ENCODE measurements around the gene PLEKHA1. TPM values are rescaled to one million over a fixed set of nuclear protein-coding genes. Genes with fewer than 3 reads are reported as not detected.
A peak's percentile ranks its signal among the peaks of the same experiment; 100 is the strongest.

PLEKHA1 gene
- total and polyA plus RNA-seq, 8 donors = 9.0 to 61.8 (median 19.6) TPM

GRCh38 chr10:122477436-122477835, 102.9 kb downstream of the PLEKHA1 start:
- no peaks in the 10 kb centered on the region for H3K27me3 ChIP-seq
- WGBS, 5 donors = 51 to 85% (median 77%) methylated on average over 5 of the region's 5 CpGs
- H3K4me1 ChIP-seq = peaks cover 0 to 69% (median 34%) of the 10 kb centered on the region in 4 donors
- peak overlapping the region in 1 of 5 donors; percentile 74 for H3K27ac ChIP-seq
- H3K9me3 ChIP-seq = no peaks in the 10 kb centered on the region
- intact Hi-C loops (cut with DNase I; ENCODE audit: low total_unique reads) = no loop called here
- no peak for DNase-seq
- H3K36me3 ChIP-seq = no peaks in the 10 kb centered on the region
- no peak overlapping the region for H3K4me3 ChIP-seq
- no peak for TF ChIP-seq EP300 (IDR thresholded peaks at IDR 0.05)
- no peak for TF ChIP-seq CTCF (IDR thresholded peaks at IDR 0.05)
- TF ChIP-seq POLR2AphosphoS5 (IDR thresholded peaks at IDR 0.05) = no peak
- TF ChIP-seq POLR2A (IDR thresholded peaks at IDR 0.05) = no peak

GRCh38 chr10:122478971-122479370, 104.5 kb downstream of the PLEKHA1 start:
- no peak for DNase-seq
- Histone ChIP-seq H3K36me3 (no peaks in the 10 kb centered on the region), H3K27me3 (no peaks in the 10 kb centered on the region), H3K27ac (peak overlapping the region in 1 of 5 donors; percentile 62), H3K9me3 (no peaks in the 10 kb centered on the region), H3K4me1 (peaks cover 0 to 70% (median 31%) of the 10 kb centered on the region in 4 donors), H3K4me3 (no peak overlapping the region)
- no peak for TF ChIP-seq POLR2AphosphoS5 (IDR thresholded peaks at IDR 0.05)
- no peak for TF ChIP-seq POLR2A (IDR thresholded peaks at IDR 0.05)
- no peak for TF ChIP-seq CTCF (IDR thresholded peaks at IDR 0.05)
- TF ChIP-seq EP300 (IDR thresholded peaks at IDR 0.05) = no peak
- intact Hi-C loops (cut with DNase I; ENCODE audit: low total_unique reads) = no loop called here
- 70 to 85% (median 82%) methylated on average over 7 of the region's 7 CpGs for WGBS, 5 donors

DNA sequence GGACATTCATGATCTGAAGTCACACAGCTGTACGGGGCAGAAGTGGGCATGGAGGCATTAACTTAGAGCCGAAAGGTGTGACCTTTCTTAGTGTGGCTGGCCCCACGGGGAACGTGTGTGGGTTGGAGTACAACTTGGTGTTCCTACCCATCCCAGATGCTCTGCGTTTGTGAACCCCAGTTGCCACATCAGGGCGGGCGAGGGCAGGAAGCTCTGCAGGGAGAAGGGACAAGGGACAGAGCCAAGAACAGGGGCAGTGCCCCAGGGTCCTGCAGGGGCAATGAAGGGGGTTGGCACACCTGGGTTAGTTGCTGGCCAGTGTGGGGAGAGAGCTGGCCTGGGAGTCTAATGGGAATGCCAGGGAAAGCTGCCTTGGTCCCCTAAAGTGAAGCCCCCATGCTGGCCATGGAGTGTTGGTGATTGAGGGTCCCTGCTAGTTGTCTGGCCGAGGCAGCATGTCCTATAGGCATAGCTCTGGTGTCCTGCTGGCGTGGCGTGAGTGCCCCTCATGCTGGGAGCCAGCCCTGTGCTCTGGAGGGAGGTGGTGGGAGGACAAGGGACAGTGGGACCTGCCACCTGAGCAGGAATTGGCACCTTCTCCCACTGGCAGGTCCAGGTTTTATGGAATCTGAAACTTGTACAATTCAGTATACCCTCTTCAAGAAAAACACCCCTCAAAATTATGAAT, 105.8 kb downstream of the PLEKHA1 start:
- DNase-seq = no peak
- intact Hi-C loops (cut with DNase I; ENCODE audit: low total_unique reads) = no loop called here
- H3K36me3 ChIP-seq = no peaks in the 10 kb centered on the region
- no peaks in the 10 kb centered on the region for H3K27me3 ChIP-seq
- H3K27ac ChIP-seq = peak overlapping the region in 1 of 5 donors; percentile 62
- TF ChIP-seq POLR2A (IDR thresholded peaks at IDR 0.05) (no peak), EP300 (IDR thresholded peaks at IDR 0.05) (no peak), CTCF (IDR thresholded peaks at IDR 0.05) (no peak), POLR2AphosphoS5 (IDR thresholded peaks at IDR 0.05) (no peak)
- H3K4me1 ChIP-seq = peaks cover 0 to 70% (median 25%) of the 10 kb centered on the region in 4 donors
- H3K9me3 ChIP-seq = no peaks in the 10 kb centered on the region
- H3K4me3 ChIP-seq = no peak overlapping the region
- 80 to 96% (median 91%) methylated on average over 10 of the region's 10 CpGs for WGBS, 5 donors

DNA sequence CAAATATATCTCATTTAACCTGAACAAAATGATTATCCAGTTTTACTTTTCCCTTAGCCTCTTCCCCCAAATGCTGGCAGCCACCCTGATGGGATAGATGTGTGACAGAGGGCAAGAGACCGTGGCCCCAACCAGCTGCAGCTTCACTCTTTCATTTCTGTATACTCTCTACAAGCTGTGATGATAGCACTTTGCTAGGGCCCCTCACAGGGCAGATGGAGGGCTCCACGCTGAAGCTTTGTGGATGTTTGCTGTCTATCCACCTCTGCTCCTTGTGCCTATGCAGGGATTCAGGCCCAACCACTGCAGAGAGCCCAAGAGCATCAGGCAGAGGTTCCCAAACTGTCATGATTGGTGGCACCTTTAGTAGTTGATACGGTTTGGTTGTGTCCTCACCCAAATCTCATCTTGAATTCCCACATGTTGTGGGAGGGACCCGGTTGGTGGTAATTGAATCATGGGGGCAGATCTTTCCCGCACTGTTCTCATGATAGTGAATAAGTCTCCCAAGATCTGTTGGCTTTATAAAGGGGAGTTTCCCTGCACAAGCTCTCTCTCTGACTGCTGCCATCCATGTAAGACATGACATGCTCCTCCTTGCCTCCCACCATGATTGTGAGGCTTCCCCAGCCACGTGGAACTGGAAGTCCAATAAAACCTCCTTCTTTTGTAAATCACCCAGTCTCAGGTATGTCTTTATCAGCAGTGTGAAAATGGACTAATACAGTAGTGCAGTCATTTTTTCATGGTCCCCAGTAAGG, 107.0 kb downstream of the PLEKHA1 start:
- intact Hi-C loops (cut with DNase I; ENCODE audit: low total_unique reads) = no loop called here
- H3K4me1 ChIP-seq = peaks cover 3 to 70% (median 24%) of the 10 kb centered on the region in 4 donors

More for the DNA sequence above, 107.0 kb downstream of the PLEKHA1 start:
- Histone ChIP-seq H3K9me3 (no peaks in the 10 kb centered on the region), H3K27ac (no peak overlapping the region), H3K36me3 (no peaks in the 10 kb centered on the region), H3K27me3 (no peaks in the 10 kb centered on the region), H3K4me3 (no peak overlapping the region)
- no peak for DNase-seq
- 85 to 89% (median 86%) methylated on average over 6 of the region's 6 CpGs for WGBS, 5 donors
- TF ChIP-seq CTCF (IDR thresholded peaks at IDR 0.05) (no peak), EP300 (IDR thresholded peaks at IDR 0.05) (no peak), POLR2A (IDR thresholded peaks at IDR 0.05) (no peak), POLR2AphosphoS5 (IDR thresholded peaks at IDR 0.05) (no peak)

Small RNAs within 50 kb of the gene (small RNA-seq; reads per million reads assigned to genes)
- gene MIR3941 (0 reads per million in 4 donors), gene RNU6-728P (0 reads per million in 4 donors)

Other genes with a start within 250 kb of the PLEKHA1 start
- not detected for gene BTBD16, start 103.4 kb upstream of the PLEKHA1 start, total RNA-seq
- gene BTBD16, start 103.4 kb upstream of the PLEKHA1 start, polyA plus RNA-seq = under 1 TPM in 1 of 3 donors, not detected in 2; 0.40 TPM
- not detected for gene ARMS2, start 79.9 kb downstream of the PLEKHA1 start, total RNA-seq
- not detected for gene ARMS2, start 79.9 kb downstream of the PLEKHA1 start, polyA plus RNA-seq
- 10 to 100 TPM; 45.9 to 81.2 (median 69.5) TPM for gene HTRA1, start 86.8 kb downstream of the PLEKHA1 start, total RNA-seq
- gene HTRA1, start 86.8 kb downstream of the PLEKHA1 start, polyA plus RNA-seq = 10 to 100 TPM; 26.3 to 31.5 (median 27.0) TPM
- 10 to 100 TPM in 3 of 5 donors, 1 to 10 TPM in 1, not detected in 1; 4.1 to 81.1 (median 13.3) TPM for gene DMBT1, start 186.0 kb downstream of the PLEKHA1 start, total RNA-seq
- under 1 TPM; 0.19 to 0.90 (median 0.31) TPM for gene DMBT1, start 186.0 kb downstream of the PLEKHA1 start, polyA plus RNA-seq

Measured in stomach (tissue), 9 donors.